HepG2 (cell line): ENCODE measurements around the gene SKI. TPM values are rescaled to one million over a fixed set of nuclear protein-coding genes. Genes with fewer than 3 reads are reported as not detected.

Experiments
- EP300 ChIP-seq, 3 experiments: sonication (generic) in 1 of 3; formaldehyde crosslinking in 1 of 3; IDR thresholded peaks; 2 replicates each; pipeline versions ENCODE4 v1.5.1 to v1.6.1; 2011 to 2020; ENCODE audit warnings: low read depth in 2 of 3, low read length in 2 of 3, borderline replicate concordance in 1 of 3, improper control_type of control experiment in 1 of 3, mild to moderate bottlenecking in 1 of 3, missing genetic modification reagents in 1 of 3, moderate library complexity in 1 of 3
- MAFG ChIP-seq: sonication (generic); formaldehyde crosslinking; IDR thresholded peaks from 2 replicates; pipeline ENCODE4 v1.5.1; 2020; ENCODE audit warnings: mild to moderate bottlenecking, missing genetic modification reagents
- NKX3-1 ChIP-seq: sonication (generic); formaldehyde crosslinking; IDR thresholded peaks from 2 replicates; pipeline ENCODE4 v1.5.0; 2020; ENCODE audit warnings: missing genetic modification reagents
- NR1H2 ChIP-seq: sonication (generic); formaldehyde crosslinking; IDR thresholded peaks from 2 replicates; pipeline ENCODE4 v1.8.1; 2022; ENCODE audit warnings: low read depth, missing genetic modification reagents, borderline replicate concordance
- REST ChIP-seq, 2 experiments: IDR thresholded peaks; 2 replicates each; pipeline ENCODE4 v1.6.1; 2011 to 2012; ENCODE audit warnings: low read length in 2 of 2, borderline replicate concordance in 1 of 2, low read depth in 1 of 2, mild to moderate bottlenecking in 1 of 2, moderate library complexity in 1 of 2
- REXO4 ChIP-seq: sonication (generic); formaldehyde crosslinking; IDR thresholded peaks from 2 replicates; pipeline ENCODE4 v1.8.0; 2022; ENCODE audit warnings: missing genetic modification reagents, mild to moderate bottlenecking, borderline replicate concordance
- RFXANK ChIP-seq: IDR thresholded peaks from 2 replicates; pipeline ENCODE4 v1.6.1; 2016
- SSRP1 ChIP-seq: IDR thresholded peaks from 2 replicates; pipeline ENCODE4 v1.6.1; 2016; ENCODE audit warnings: control low read depth
- ZNF44 ChIP-seq: sonication (generic); formaldehyde crosslinking; IDR thresholded peaks from 2 replicates; pipeline ENCODE4 v1.5.1; 2020; ENCODE audit warnings: mild to moderate bottlenecking, missing genetic modification reagents
- ZNF572 ChIP-seq: sonication (generic); formaldehyde crosslinking; IDR thresholded peaks from 2 replicates; pipeline ENCODE4 v1.5.1; 2020; ENCODE audit warnings: mild to moderate bottlenecking, missing genetic modification reagents
- ZNF674 ChIP-seq: sonication (generic); formaldehyde crosslinking; IDR thresholded peaks from 2 replicates; pipeline ENCODE4 v1.5.0; 2020; ENCODE audit warnings: low read depth, mild to moderate bottlenecking, missing genetic modification reagents
- polyA plus RNA-seq, 8 experiments: library from polyadenylated mRNA; depleted of rRNA in 3 of 8; stranded (reverse) in 7 of 8; unstranded in 1 of 8; fragments of >200 nt; fragmentation: Illumina TruSeq in 4 of 8; extraction: Trizol in 4 of 8; gene quantifications; 2 replicates each; pipeline versions ENCODE4 v1.2.1 to v1.2.3, GENCODE V29; 2011 to 2016; ENCODE audit warnings: low read depth in 4 of 8, missing spikeins in 1 of 8, mixed read lengths in 1 of 8; ENCODE audit not compliant: insufficient read depth in 1 of 8
- total RNA-seq, 5 experiments: library from RNA; depleted of rRNA; stranded (reverse); fragments of >200 nt; fragmentation: Illumina TruSeq; extraction: Trizol; gene quantifications; 2 replicates each; pipeline ENCODE4 v1.2.3, GENCODE V29; 2016; ENCODE audit warnings: low read depth in 1 of 5
- TF ChIP-seq, protein P1 (sequence below): sonication (generic); formaldehyde crosslinking; IDR thresholded peaks from 2 replicates; pipeline ENCODE4 v1.9.0; 2021; ENCODE audit warnings: mild to moderate bottlenecking, missing genetic modification reagents
- TF ChIP-seq, protein P2 (sequence below): sonication (generic); formaldehyde crosslinking; IDR thresholded peaks from 2 replicates; pipeline ENCODE4 v1.4.0; 2020; ENCODE audit warnings: missing genetic modification reagents
- TF ChIP-seq, protein P3 (sequence below): sonication (generic); formaldehyde crosslinking; IDR thresholded peaks from 2 replicates; pipeline ENCODE4 v1.4.0; 2020; ENCODE audit warnings: mild to moderate bottlenecking, missing genetic modification reagents

The SKI gene
- total and polyA plus RNA-seq, 2 of the 13 experiments (the other 11 are each of a cell fraction or from before 2014, with no cell fraction given) = 4.7 to 6.9 TPM

- TF ChIP-seq, protein P1, sequence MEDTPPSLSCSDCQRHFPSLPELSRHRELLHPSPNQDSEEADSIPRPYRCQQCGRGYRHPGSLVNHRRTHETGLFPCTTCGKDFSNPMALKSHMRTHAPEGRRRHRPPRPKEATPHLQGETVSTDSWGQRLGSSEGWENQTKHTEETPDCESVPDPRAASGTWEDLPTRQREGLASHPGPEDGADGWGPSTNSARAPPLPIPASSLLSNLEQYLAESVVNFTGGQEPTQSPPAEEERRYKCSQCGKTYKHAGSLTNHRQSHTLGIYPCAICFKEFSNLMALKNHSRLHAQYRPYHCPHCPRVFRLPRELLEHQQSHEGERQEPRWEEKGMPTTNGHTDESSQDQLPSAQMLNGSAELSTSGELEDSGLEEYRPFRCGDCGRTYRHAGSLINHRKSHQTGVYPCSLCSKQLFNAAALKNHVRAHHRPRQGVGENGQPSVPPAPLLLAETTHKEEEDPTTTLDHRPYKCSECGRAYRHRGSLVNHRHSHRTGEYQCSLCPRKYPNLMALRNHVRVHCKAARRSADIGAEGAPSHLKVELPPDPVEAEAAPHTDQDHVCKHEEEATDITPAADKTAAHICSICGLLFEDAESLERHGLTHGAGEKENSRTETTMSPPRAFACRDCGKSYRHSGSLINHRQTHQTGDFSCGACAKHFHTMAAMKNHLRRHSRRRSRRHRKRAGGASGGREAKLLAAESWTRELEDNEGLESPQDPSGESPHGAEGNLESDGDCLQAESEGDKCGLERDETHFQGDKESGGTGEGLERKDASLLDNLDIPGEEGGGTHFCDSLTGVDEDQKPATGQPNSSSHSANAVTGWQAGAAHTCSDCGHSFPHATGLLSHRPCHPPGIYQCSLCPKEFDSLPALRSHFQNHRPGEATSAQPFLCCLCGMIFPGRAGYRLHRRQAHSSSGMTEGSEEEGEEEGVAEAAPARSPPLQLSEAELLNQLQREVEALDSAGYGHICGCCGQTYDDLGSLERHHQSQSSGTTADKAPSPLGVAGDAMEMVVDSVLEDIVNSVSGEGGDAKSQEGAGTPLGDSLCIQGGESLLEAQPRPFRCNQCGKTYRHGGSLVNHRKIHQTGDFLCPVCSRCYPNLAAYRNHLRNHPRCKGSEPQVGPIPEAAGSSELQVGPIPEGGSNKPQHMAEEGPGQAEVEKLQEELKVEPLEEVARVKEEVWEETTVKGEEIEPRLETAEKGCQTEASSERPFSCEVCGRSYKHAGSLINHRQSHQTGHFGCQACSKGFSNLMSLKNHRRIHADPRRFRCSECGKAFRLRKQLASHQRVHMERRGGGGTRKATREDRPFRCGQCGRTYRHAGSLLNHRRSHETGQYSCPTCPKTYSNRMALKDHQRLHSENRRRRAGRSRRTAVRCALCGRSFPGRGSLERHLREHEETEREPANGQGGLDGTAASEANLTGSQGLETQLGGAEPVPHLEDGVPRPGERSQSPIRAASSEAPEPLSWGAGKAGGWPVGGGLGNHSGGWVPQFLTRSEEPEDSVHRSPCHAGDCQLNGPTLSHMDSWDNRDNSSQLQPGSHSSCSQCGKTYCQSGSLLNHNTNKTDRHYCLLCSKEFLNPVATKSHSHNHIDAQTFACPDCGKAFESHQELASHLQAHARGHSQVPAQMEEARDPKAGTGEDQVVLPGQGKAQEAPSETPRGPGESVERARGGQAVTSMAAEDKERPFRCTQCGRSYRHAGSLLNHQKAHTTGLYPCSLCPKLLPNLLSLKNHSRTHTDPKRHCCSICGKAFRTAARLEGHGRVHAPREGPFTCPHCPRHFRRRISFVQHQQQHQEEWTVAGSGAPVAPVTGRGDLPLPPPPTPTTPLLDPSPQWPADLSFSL (CRISPR knock-in tag) = no peak
- TF ChIP-seq MAFG (CRISPR knock-in tag) (no peak), REST (IDR thresholded peaks at IDR 0.05; ENCODE audit: borderline replicate concordance in 1 of 2, low read depth in 1 of 2, low read length in 2 of 2) (no peak), EP300 (IDR thresholded peaks at IDR 0.05; ENCODE audit: low read depth in 2 of 2, low read length in 2 of 2) (peak in 1 of 2 experiments; percentile 23; a peak in 1 of 4 replicates), EP300 (CRISPR knock-in tag; IDR thresholded peaks at IDR 0.05; ENCODE audit: borderline replicate concordance) (no peak), SSRP1 (CRISPR knock-in tag) (no peak), NR1H2 (CRISPR knock-in tag) (no peak), ZNF674 (CRISPR knock-in tag) (no peak), RFXANK (CRISPR knock-in tag) (no peak), ZNF44 (no peak), REXO4 (CRISPR knock-in tag) (no peak), ZNF572 (CRISPR knock-in tag) (no peak), NKX3-1 (no peak)
- TF ChIP-seq, protein P2, sequence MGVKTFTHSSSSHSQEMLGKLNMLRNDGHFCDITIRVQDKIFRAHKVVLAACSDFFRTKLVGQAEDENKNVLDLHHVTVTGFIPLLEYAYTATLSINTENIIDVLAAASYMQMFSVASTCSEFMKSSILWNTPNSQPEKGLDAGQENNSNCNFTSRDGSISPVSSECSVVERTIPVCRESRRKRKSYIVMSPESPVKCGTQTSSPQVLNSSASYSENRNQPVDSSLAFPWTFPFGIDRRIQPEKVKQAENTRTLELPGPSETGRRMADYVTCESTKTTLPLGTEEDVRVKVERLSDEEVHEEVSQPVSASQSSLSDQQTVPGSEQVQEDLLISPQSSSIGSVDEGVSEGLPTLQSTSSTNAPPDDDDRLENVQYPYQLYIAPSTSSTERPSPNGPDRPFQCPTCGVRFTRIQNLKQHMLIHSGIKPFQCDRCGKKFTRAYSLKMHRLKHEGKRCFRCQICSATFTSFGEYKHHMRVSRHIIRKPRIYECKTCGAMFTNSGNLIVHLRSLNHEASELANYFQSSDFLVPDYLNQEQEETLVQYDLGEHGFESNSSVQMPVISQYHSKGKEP = no peak
- TF ChIP-seq, protein P3, sequence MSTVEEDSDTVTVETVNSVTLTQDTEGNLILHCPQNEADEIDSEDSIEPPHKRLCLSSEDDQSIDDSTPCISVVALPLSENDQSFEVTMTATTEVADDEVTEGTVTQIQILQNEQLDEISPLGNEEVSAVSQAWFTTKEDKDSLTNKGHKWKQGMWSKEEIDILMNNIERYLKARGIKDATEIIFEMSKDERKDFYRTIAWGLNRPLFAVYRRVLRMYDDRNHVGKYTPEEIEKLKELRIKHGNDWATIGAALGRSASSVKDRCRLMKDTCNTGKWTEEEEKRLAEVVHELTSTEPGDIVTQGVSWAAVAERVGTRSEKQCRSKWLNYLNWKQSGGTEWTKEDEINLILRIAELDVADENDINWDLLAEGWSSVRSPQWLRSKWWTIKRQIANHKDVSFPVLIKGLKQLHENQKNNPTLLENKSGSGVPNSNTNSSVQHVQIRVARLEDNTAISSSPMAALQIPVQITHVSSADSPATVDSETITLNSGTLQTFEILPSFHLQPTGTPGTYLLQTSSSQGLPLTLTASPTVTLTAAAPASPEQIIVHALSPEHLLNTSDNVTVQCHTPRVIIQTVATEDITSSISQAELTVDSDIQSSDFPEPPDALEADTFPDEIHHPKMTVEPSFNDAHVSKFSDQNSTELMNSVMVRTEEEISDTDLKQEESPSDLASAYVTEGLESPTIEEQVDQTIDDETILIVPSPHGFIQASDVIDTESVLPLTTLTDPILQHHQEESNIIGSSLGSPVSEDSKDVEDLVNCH (CRISPR knock-in tag) = no peak
Measured at GRCh38 chr1:2270260-2271100, 42.4 kb downstream of the SKI start (continued).
